Breast epithelium (tissue), 4 donors: Measurements from ENCODE around the gene ATP9A. TPM values are rescaled to one million over a fixed set of nuclear protein-coding genes. Genes with fewer than 3 reads are reported as not detected.
A peak's percentile ranks its signal among the peaks of the same experiment; 100 is the strongest.

Source experiments
- DNase-seq, 2 donors: peaks; one replicate each; pipeline ENCODE4 v3.0.0-alpha.2; 2019; ENCODE audit warnings: low spot score in 2 of 2
- H3K27ac ChIP-seq, 2 donors: fragments of 200-600 bp; sonication (generic) in 1 of 2; one replicate each; pipeline ENCODE4 v1.5.1; 2016 to 2019; ENCODE audit warnings: mild to moderate bottlenecking in 1 of 2
- H3K27me3 ChIP-seq, 2 donors: fragments of 200-600 bp; sonication (generic) in 1 of 2; one replicate each; pipeline versions ENCODE4 v1.5.1 to v1.6.0; 2017 to 2019; ENCODE audit warnings: control low read depth in 1 of 2, mild to moderate bottlenecking in 1 of 2
- H3K36me3 ChIP-seq: fragments of 200-600 bp; one replicate; pipeline ENCODE4 v1.5.1; 2019
- H3K4me1 ChIP-seq, 2 donors: fragments of 200-600 bp; sonication (generic); one replicate each; pipeline ENCODE4 v1.5.1; 2016 to 2019; ENCODE audit warnings: control low read depth in 1 of 2
- H3K4me3 ChIP-seq, 3 donors: fragments of 200-600 bp; sonication (generic); 1 replicate in 2 of 3; 2 replicates in 1 of 3; pipeline ENCODE4 v1.5.1; 2016 to 2019; ENCODE audit warnings: mild to moderate bottlenecking in 3 of 3, moderate library complexity in 2 of 3
- H3K9me3 ChIP-seq, 2 donors: fragments of 200-600 bp; sonication (generic) in 1 of 2; one replicate each; pipeline ENCODE4 v1.5.1; 2016 to 2019; ENCODE audit warnings: control low read depth in 1 of 2
- CTCF ChIP-seq, 3 donors: fragments of 450-650 bp; IDR thresholded peaks; one replicate each; pipeline ENCODE4 v1.5.1; 2016 to 2017; ENCODE audit warnings: antibody characterized with exemption in 3 of 3, mild to moderate bottlenecking in 3 of 3, moderate library complexity in 3 of 3
- POLR2A ChIP-seq: fragments of 450-650 bp; IDR thresholded peaks from one replicate; pipeline ENCODE4 v1.6.1; 2016; ENCODE audit warnings: antibody characterized with exemption, mild to moderate bottlenecking, moderate library complexity
- POLR2AphosphoS5 ChIP-seq, 3 donors: sonication (generic); formaldehyde crosslinking; IDR thresholded peaks; one replicate each; pipeline ENCODE4 v1.6.1; 2017; ENCODE audit warnings: antibody characterized with exemption in 3 of 3
- intact Hi-C: fragments of 100-400 bp; cut with DNase I; formaldehyde crosslinking; loops from one replicate; pipeline ENCODE4 v1.15.1; 2023; ENCODE audit warnings: low total_unique reads
- total RNA-seq, 3 donors: library from RNA; depleted of rRNA; stranded (reverse); fragments of >200 nt; gene quantifications; one replicate each; pipeline ENCODE4 v1.1.0, GENCODE V29; 2016

The ATP9A gene
- total RNA-seq, 3 donors from 2014 or later: 41.6 to 98.4 (median 50.8) TPM

GRCh38 chr20:51604851-51605250, 163.3 kb downstream of the ATP9A start:
- Histone ChIP-seq H3K27me3 (no peaks in the 10 kb centered on the region), H3K36me3 (no peaks in the 10 kb centered on the region), H3K27ac (no peak overlapping the region), H3K4me3 (no peak overlapping the region), H3K9me3 (no peaks in the 10 kb centered on the region), H3K4me1 (no peaks in the 10 kb centered on the region)
- intact Hi-C loops: no loop called here
- TF ChIP-seq POLR2AphosphoS5 (IDR thresholded peaks at IDR 0.05) (no peak), CTCF (IDR thresholded peaks at IDR 0.05) (no peak), POLR2A (no peak)
- DNase-seq: no peak

- TF ChIP-seq POLR2AphosphoS5 (IDR thresholded peaks at IDR 0.05) (no peak), CTCF (IDR thresholded peaks at IDR 0.05) (no peak), POLR2A (no peak)
- DNase-seq: no peak
- Histone ChIP-seq H3K36me3 (no peaks in the 10 kb centered on the region), H3K27ac (no peak overlapping the region), H3K4me3 (no peak overlapping the region), H3K27me3 (no peaks in the 10 kb centered on the region), H3K9me3 (no peaks in the 10 kb centered on the region), H3K4me1 (no peaks in the 10 kb centered on the region)
- intact Hi-C loops: no loop called here
These were observed 166.1 kb downstream of the ATP9A start for GRCh38 chr20:51602131-51602530.

GRCh38 chr20:51600950-51601349, 167.2 kb downstream of the ATP9A start:
- Histone ChIP-seq H3K4me3 (no peak overlapping the region), H3K36me3 (no peaks in the 10 kb centered on the region), H3K27me3 (no peaks in the 10 kb centered on the region), H3K4me1 (no peaks in the 10 kb centered on the region), H3K9me3 (no peaks in the 10 kb centered on the region), H3K27ac (no peak overlapping the region)
- no peak for DNase-seq
- no peak for TF ChIP-seq CTCF (IDR thresholded peaks at IDR 0.05)
- TF ChIP-seq POLR2A: no peak
- no peak for TF ChIP-seq POLR2AphosphoS5 (IDR thresholded peaks at IDR 0.05)
- intact Hi-C loops: no loop called here

GRCh38 chr20:51600016-51600420, 168.2 kb downstream of the ATP9A start:
- Histone ChIP-seq H3K27ac (peak overlapping the region in 1 of 2 donors; percentile 32), H3K27me3 (no peaks in the 10 kb centered on the region), H3K4me1 (no peaks in the 10 kb centered on the region), H3K36me3 (no peaks in the 10 kb centered on the region), H3K4me3 (no peak overlapping the region), H3K9me3 (no peaks in the 10 kb centered on the region)
- no peak for DNase-seq
- intact Hi-C loops: no loop called here
- TF ChIP-seq POLR2AphosphoS5 (IDR thresholded peaks at IDR 0.05): no peak
- TF ChIP-seq POLR2A: no peak
- no peak for TF ChIP-seq CTCF (IDR thresholded peaks at IDR 0.05)

GRCh38 chr20:51598556-51598955, 169.6 kb downstream of the ATP9A start:
- Histone ChIP-seq H3K4me3 (no peak overlapping the region), H3K9me3 (no peaks in the 10 kb centered on the region), H3K4me1 (no peaks in the 10 kb centered on the region), H3K27me3 (no peaks in the 10 kb centered on the region), H3K27ac (no peak overlapping the region), H3K36me3 (no peaks in the 10 kb centered on the region)
- TF ChIP-seq POLR2A (no peak), CTCF (IDR thresholded peaks at IDR 0.05) (no peak), POLR2AphosphoS5 (IDR thresholded peaks at IDR 0.05) (no peak)
- DNase-seq: no peak
- intact Hi-C loops: loop anchor here (10.0 kb wide), 1 partner anchor 224 kb away; no protein-coding TSS in a partner anchor
